GM18502 (cell line): Measurements from ENCODE around the gene STOX2.

ENCODE experiments used
- ATAC-seq: cut with Tn5 transposase; IDR thresholded peaks from one replicate; pipeline ENCODE4 v1.9.1; 2021; ENCODE audit warnings: mild to moderate bottlenecking; ENCODE audit not compliant: unreplicated experiment, poor library complexity

Gene STOX2

GRCh38 chr4:184062769-184063168, 157.7 kb downstream of the STOX2 start:
- ATAC-seq: no peak

DNA sequence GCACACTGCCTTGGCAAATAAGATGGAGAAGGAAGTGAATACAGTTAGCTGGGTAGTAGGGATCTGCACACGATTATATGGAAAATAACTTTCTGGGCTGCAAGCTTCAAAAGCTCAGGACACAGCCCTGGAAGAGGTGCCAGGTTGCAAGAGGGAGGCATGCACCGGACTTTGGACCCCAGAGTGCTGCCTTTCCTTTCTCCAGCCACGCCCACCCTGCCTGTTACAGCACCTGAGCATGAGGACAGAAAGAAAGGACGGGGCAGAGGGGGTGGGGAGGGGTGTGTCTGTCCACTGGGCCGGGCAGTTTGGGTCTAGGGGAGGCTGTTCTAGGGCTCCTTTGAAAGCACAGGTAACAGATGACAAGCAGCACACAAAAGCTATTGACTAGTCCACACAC, 159.8 kb downstream of the STOX2 start:
- no peak for ATAC-seq

- no peak for ATAC-seq
These were observed 161.6 kb downstream of the STOX2 start for GRCh38 chr4:184066584-184067300.

GRCh38 chr4:184067931-184068554, 162.9 kb downstream of the STOX2 start:
- no peak for ATAC-seq
